Ishikawa (cell line): ENCODE measurements around the gene MIAT.

Experiments
- CEBPB ChIP-seq: IDR thresholded peaks from 2 replicates; pipeline ENCODE4 v1.6.1; 2012
- CREB1 ChIP-seq: IDR thresholded peaks from 2 replicates; pipeline ENCODE4 v1.6.1; 2012; ENCODE audit warnings: low read depth
- EGR1 ChIP-seq: IDR thresholded peaks from 2 replicates; pipeline ENCODE4 v1.6.1; 2012
- EP300 ChIP-seq: IDR thresholded peaks from 2 replicates; pipeline ENCODE4 v1.6.1; 2012; ENCODE audit warnings: borderline replicate concordance
- FOXM1 ChIP-seq: IDR thresholded peaks from 2 replicates; pipeline ENCODE4 v1.6.1; 2012; ENCODE audit warnings: low read depth, borderline replicate concordance
- NFIC ChIP-seq: IDR thresholded peaks from 2 replicates; pipeline ENCODE4 v1.6.1; 2012
- RAD21 ChIP-seq: IDR thresholded peaks from 2 replicates; pipeline ENCODE4 v1.6.1; 2012; ENCODE audit warnings: low read depth
- REST ChIP-seq: IDR thresholded peaks from 2 replicates; pipeline ENCODE4 v1.6.1; 2012; ENCODE audit warnings: low read depth, mild to moderate bottlenecking
- TAF1 ChIP-seq: IDR thresholded peaks from 2 replicates; pipeline ENCODE4 v1.6.1; 2012; ENCODE audit warnings: low read depth, mild to moderate bottlenecking
- TCF12 ChIP-seq: IDR thresholded peaks from 2 replicates; pipeline ENCODE4 v1.6.1; 2012; ENCODE audit warnings: low read depth
- TEAD4 ChIP-seq: IDR thresholded peaks from 2 replicates; pipeline ENCODE4 v1.6.1; 2012
- YY1 ChIP-seq: IDR thresholded peaks from 2 replicates; pipeline ENCODE4 v1.6.1; 2012; ENCODE audit warnings: low read depth
- ZBTB7A ChIP-seq: IDR thresholded peaks from 2 replicates; pipeline ENCODE4 v1.6.1; 2012; ENCODE audit warnings: low read depth
- TF ChIP-seq, protein P1 (sequence below): IDR thresholded peaks from 2 replicates; pipeline ENCODE4 v1.6.1; 2012
- TF ChIP-seq, protein P2 (sequence below): IDR thresholded peaks from 2 replicates; pipeline ENCODE4 v1.6.1; 2012

The MIAT gene

DNA sequence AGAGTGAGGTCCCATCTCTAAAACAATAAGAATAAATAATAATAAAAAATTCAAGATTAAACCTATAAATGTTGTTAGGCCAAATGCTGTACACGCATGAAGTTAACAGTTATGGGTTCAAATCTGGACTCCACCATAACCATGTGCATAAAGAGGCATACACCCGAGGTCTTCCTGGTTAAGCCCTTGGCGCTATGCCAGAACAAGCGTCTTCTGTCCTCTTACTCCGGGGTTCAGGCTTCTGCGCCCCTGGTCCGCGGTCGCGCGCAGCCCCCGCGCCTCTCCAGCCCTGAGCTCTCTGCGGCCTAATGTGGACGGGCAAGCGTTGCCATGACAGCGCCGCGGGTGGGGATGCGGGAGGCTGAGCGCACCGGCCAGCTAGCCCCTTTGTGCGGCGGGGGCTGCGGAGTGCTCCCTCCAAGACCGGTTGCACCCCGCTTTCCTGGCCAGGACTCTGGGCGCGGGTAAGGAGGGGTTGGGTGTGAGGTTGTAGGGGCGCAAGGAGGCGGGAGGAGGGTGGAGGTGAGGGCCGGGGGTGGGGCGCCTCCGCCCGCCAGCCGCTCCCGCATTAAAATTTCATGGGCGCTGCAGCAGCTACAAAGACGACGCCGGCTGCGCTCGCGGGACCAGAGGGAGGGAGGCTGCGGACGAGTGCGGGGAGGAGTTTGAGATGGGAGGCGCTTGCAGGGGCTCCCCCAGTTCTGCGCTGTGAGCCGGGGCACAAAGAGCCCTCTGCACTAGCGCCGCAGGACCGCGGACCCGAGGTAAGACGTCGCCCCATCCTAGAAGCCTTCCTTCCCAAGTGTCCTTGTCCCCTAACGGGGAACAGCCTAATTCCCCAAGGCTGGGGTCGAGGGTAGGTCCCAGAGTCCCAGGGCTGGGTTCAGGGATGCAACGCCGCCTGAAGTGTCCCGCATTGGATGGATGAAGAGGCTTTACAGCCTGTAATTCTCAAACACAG, at the start of gene MIAT:
Gene MIAT, plus strand, starts transcription at position 698 of the 961 bp plus-strand sequence.
- TF ChIP-seq NFIC: no peak
- no peak for TF ChIP-seq CEBPB
- TF ChIP-seq ZBTB7A: no peak
- no peak for TF ChIP-seq YY1

DNA sequence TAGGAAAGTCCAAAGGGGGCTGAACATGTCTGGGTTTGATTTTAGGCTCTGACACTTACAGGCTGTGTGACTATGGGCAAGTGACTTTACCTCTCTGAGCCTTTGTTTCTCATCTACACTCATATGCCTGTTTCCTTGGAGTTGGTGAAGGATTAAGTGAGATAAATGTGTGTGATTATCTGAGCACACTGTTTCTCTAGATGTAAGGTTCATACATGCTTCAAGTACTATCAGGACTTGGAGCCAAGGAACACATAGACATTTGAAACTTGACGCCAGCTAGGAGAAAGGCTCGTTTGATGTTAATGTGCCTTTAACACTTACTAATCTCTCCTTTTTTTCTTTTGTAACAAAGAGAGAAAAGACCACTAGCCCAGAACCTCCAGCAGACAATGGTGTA, 49.3 kb upstream of the MIAT start:
- TF ChIP-seq TEAD4 (no peak), REST (no peak)
- TF ChIP-seq, protein P1, sequence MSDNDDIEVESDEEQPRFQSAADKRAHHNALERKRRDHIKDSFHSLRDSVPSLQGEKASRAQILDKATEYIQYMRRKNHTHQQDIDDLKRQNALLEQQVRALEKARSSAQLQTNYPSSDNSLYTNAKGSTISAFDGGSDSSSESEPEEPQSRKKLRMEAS: no peak

- TF ChIP-seq EGR1 (no peak), RAD21 (no peak), FOXM1 (no peak), YY1 (no peak), CEBPB (no peak), TCF12 (no peak), TEAD4 (no peak), NFIC (no peak), CREB1 (no peak), ZBTB7A (no peak), TAF1 (no peak), EP300 (no peak)
- TF ChIP-seq, protein P2, sequence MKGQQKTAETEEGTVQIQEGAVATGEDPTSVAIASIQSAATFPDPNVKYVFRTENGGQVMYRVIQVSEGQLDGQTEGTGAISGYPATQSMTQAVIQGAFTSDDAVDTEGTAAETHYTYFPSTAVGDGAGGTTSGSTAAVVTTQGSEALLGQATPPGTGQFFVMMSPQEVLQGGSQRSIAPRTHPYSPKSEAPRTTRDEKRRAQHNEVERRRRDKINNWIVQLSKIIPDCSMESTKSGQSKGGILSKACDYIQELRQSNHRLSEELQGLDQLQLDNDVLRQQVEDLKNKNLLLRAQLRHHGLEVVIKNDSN: no peak
- TF ChIP-seq, protein P1: no peak
Measured at GRCh38 chr22:26609287-26609686, 48.1 kb upstream of the MIAT start.

GRCh38 chr22:26610072-26610958, 47.1 kb upstream of the MIAT start:
- no peak for TF ChIP-seq REST
- no peak for TF ChIP-seq CEBPB
- no peak for TF ChIP-seq FOXM1
- TF ChIP-seq, protein P1: no peak
- TF ChIP-seq TAF1: no peak
- TF ChIP-seq, protein P2: no peak
- TF ChIP-seq CREB1: no peak
- TF ChIP-seq ZBTB7A: no peak
- no peak for TF ChIP-seq RAD21

DNA sequence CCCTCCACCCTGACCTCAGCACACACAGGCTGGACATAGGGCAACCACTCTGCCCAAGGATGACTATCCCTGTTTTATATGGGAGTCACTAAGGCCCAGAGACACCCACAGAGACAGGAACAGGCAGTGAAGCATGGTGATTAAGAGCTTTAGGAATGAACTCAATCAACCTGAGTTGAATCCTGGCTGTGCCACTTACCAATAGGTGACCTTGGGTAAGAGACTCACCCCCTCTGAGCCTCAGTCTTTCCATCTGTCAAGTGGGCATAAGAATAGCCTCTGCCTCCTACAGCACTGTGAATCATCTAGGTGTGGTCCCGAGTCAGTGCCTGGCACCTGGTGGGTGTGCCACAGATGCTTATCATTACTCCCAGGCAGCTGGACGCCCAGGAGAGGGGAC, 46.4 kb upstream of the MIAT start:
- TF ChIP-seq EP300 (no peak), YY1 (no peak), NFIC (no peak), TCF12 (no peak), TEAD4 (no peak), REST (no peak), CREB1 (no peak), RAD21 (no peak), ZBTB7A (no peak), FOXM1 (no peak), EGR1 (no peak), CEBPB (no peak), TAF1 (no peak)
- TF ChIP-seq, protein P2: no peak
- TF ChIP-seq, protein P1: no peak
